ENCODE data around the gene TWSG1.
"Not testable (repeated sequence)": the region's sequence is repeated elsewhere in the genome, so short reads cannot be mapped to it uniquely, and the experiment has no call there.

The TWSG1 gene

GRCh38 chr18:9336827-9337226 lies 2.3 kb downstream of the TWSG1 start:
- no peak for DNase-seq

- DNase-seq, result no peak
Measured at GRCh38 chr18:9337873-9338272, 3.3 kb downstream of the TWSG1 start.

GRCh38 chr18:9340472-9340871 lies 5.9 kb downstream of the TWSG1 start:
- DNase-seq, result no peak

GRCh38 chr18:9343577-9343976 lies 9.0 kb downstream of the TWSG1 start:
- no peak for DNase-seq

GRCh38 chr18:9346775-9347174 lies 12.2 kb downstream of the TWSG1 start:
- DNase-seq, result no peak

GRCh38 chr18:9348079-9348671 lies 13.6 kb downstream of the TWSG1 start:
- no peak for DNase-seq

GRCh38 chr18:9348766-9349165 lies 14.2 kb downstream of the TWSG1 start:
- DNase-seq, result no peak

GRCh38 chr18:9353596-9353995 lies 19.0 kb downstream of the TWSG1 start:
- DNase-seq, result no peak

- no peak for DNase-seq
Measured at GRCh38 chr18:9354256-9354655, 19.7 kb downstream of the TWSG1 start.

- no peak for DNase-seq
Measured at GRCh38 chr18:9356976-9357375, 22.4 kb downstream of the TWSG1 start.

- DNase-seq, result no peak
Measured at GRCh38 chr18:9359796-9360195, 25.2 kb downstream of the TWSG1 start.

GRCh38 chr18:9361191-9361590 lies 26.6 kb downstream of the TWSG1 start:
- DNase-seq, result no peak

GRCh38 chr18:9362869-9363268 lies 28.3 kb downstream of the TWSG1 start:
- no peak for DNase-seq

GRCh38 chr18:9364242-9364641 lies 29.7 kb downstream of the TWSG1 start:
- DNase-seq, result no peak

GRCh38 chr18:9365406-9365805 lies 30.8 kb downstream of the TWSG1 start:
- DNase-seq, result no peak

GRCh38 chr18:9366126-9366714 lies 31.6 kb downstream of the TWSG1 start:
- DNase-seq, result no peak

- not testable (repeated sequence) for DNase-seq
Measured at GRCh38 chr18:9373254-9373653, 38.7 kb downstream of the TWSG1 start.

GRCh38 chr18:9379118-9379517 lies 44.5 kb downstream of the TWSG1 start:
- no peak for DNase-seq

- DNase-seq, result no peak
Measured at GRCh38 chr18:9380101-9380500, 45.5 kb downstream of the TWSG1 start.

GRCh38 chr18:9380621-9381395 lies 46.2 kb downstream of the TWSG1 start:
- peak; percentile 33 for DNase-seq

GRCh38 chr18:9386879-9387278 lies 52.3 kb downstream of the TWSG1 start:
- DNase-seq, result no peak

GRCh38 chr18:9387891-9388290 lies 53.3 kb downstream of the TWSG1 start:
- no peak for DNase-seq

- DNase-seq, result no peak
Measured at GRCh38 chr18:9389706-9390105, 55.1 kb downstream of the TWSG1 start.

- no peak for DNase-seq
Measured at GRCh38 chr18:9392726-9393125, 58.2 kb downstream of the TWSG1 start.

Data from NCI-H1436 (cell line).